ENCODE data around the gene THADA. TPM values are rescaled to one million over a fixed set of nuclear protein-coding genes. Genes with fewer than 3 reads are reported as not detected.

The THADA gene
- total RNA-seq, 2 experiments from 2014 or later, result 32.0 to 32.1 TPM

GRCh38 chr2:43255296-43255910 lies 340.4 kb downstream of the THADA start:
- no peak overlapping the region for H3K27ac Mint-ChIP-seq
- CTCF ChIA-PET, result interaction anchor here (0.7 to 1.1 kb wide), 2 partner anchors 26 to 194 kb away, joined by 3 read pairs; no protein-coding TSS in a partner anchor
- no peaks in the 10 kb centered on the region for H3K9me3 Mint-ChIP-seq (ENCODE audit: low read depth)
- H3K4me1 Mint-ChIP-seq, result no peaks in the 10 kb centered on the region
- H3K36me3 Mint-ChIP-seq, result no peaks in the 10 kb centered on the region
- H3K27me3 Mint-ChIP-seq, result no peaks in the 10 kb centered on the region
- DNase-seq, result no peak
- no peak overlapping the region for H3K4me3 Mint-ChIP-seq
- ATAC-seq, result no peak

GRCh38 chr2:43254331-43254730 lies 341.5 kb downstream of the THADA start:
- no peaks in the 10 kb centered on the region for H3K27me3 Mint-ChIP-seq
- H3K36me3 Mint-ChIP-seq, result no peaks in the 10 kb centered on the region
- H3K4me1 Mint-ChIP-seq, result no peaks in the 10 kb centered on the region
- H3K9me3 Mint-ChIP-seq (ENCODE audit: low read depth), result no peaks in the 10 kb centered on the region
- CTCF ChIA-PET, result no interaction called here
- DNase-seq, result no peak
- ATAC-seq, result no peak
- H3K27ac Mint-ChIP-seq, result no peak overlapping the region
- no peak overlapping the region for H3K4me3 Mint-ChIP-seq

GRCh38 chr2:43251171-43251731 lies 344.6 kb downstream of the THADA start:
- CTCF ChIA-PET, result no interaction called here

GRCh38 chr2:43250015-43250414 lies 345.8 kb downstream of the THADA start:
- H3K27ac Mint-ChIP-seq, result no peak overlapping the region
- H3K36me3 Mint-ChIP-seq, result no peaks in the 10 kb centered on the region
- H3K9me3 Mint-ChIP-seq (ENCODE audit: low read depth), result no peaks in the 10 kb centered on the region
- ATAC-seq (no peak), DNase-seq (no peak)
- no peaks in the 10 kb centered on the region for H3K27me3 Mint-ChIP-seq
- CTCF ChIA-PET, result interaction anchor here (1.8 kb wide), 1 partner anchor 234 kb away, joined by 8 read pairs; no protein-coding TSS in a partner anchor
- no peaks in the 10 kb centered on the region for H3K4me1 Mint-ChIP-seq
- H3K4me3 Mint-ChIP-seq, result no peak overlapping the region

More at GRCh38 chr2:43251171-43251731, 344.6 kb downstream of the THADA start:
- Mint-ChIP-seq H3K36me3 (no peaks in the 10 kb centered on the region), H3K9me3 (ENCODE audit: low read depth) (no peaks in the 10 kb centered on the region), H3K27me3 (no peaks in the 10 kb centered on the region), H3K4me1 (no peaks in the 10 kb centered on the region), H3K27ac (no peak overlapping the region), H3K4me3 (no peak overlapping the region)
- no peak for ATAC-seq
- no peak for DNase-seq

- H3K4me3 Mint-ChIP-seq, result no peak overlapping the region
- DNase-seq (no peak), ATAC-seq (no peak)
- no peaks in the 10 kb centered on the region for H3K36me3 Mint-ChIP-seq
- H3K9me3 Mint-ChIP-seq (ENCODE audit: low read depth), result no peaks in the 10 kb centered on the region
- H3K4me1 Mint-ChIP-seq, result no peaks in the 10 kb centered on the region
- CTCF ChIA-PET, result interaction anchor here (0.9 to 1.8 kb wide), 2 partner anchors 10 to 236 kb away, joined by 3 to 8 read pairs; no protein-coding TSS in a partner anchor
- no peaks in the 10 kb centered on the region for H3K27me3 Mint-ChIP-seq
- no peak overlapping the region for H3K27ac Mint-ChIP-seq
These were observed 347.2 kb downstream of the THADA start for GRCh38 chr2:43248621-43249020.

- DNase-seq (no peak), ATAC-seq (no peak)
- H3K36me3 Mint-ChIP-seq, result no peaks in the 10 kb centered on the region
- H3K27ac Mint-ChIP-seq, result no peak overlapping the region
- no peaks in the 10 kb centered on the region for H3K9me3 Mint-ChIP-seq (ENCODE audit: low read depth)
- H3K27me3 Mint-ChIP-seq, result no peaks in the 10 kb centered on the region
- CTCF ChIA-PET, result no interaction called here
- H3K4me3 Mint-ChIP-seq, result no peak overlapping the region
- no peaks in the 10 kb centered on the region for H3K4me1 Mint-ChIP-seq
These were observed 349.2 kb downstream of the THADA start for GRCh38 chr2:43246641-43247040.

- peaks cover 6% of the 10 kb centered on the region for H3K4me1 Mint-ChIP-seq
- ATAC-seq (no peak), DNase-seq (no peak)
- H3K27ac Mint-ChIP-seq, result no peak overlapping the region
- no peaks in the 10 kb centered on the region for H3K27me3 Mint-ChIP-seq
- CTCF ChIA-PET, result interaction anchor here (1.5 kb wide), 2 partner anchors 243 to 244 kb away, joined by 4 to 5 read pairs; no protein-coding TSS in a partner anchor
- H3K4me3 Mint-ChIP-seq, result no peak overlapping the region
- no peaks in the 10 kb centered on the region for H3K9me3 Mint-ChIP-seq (ENCODE audit: low read depth)
- H3K36me3 Mint-ChIP-seq, result peaks cover 3% of the 10 kb centered on the region
These were observed 354.3 kb downstream of the THADA start for GRCh38 chr2:43241558-43241957.

GRCh38 chr2:43240766-43241150 lies 355.1 kb downstream of the THADA start:
- Mint-ChIP-seq H3K4me1 (peaks cover 6% of the 10 kb centered on the region), H3K27me3 (no peaks in the 10 kb centered on the region), H3K4me3 (no peak overlapping the region), H3K27ac (no peak overlapping the region), H3K9me3 (ENCODE audit: low read depth) (no peaks in the 10 kb centered on the region), H3K36me3 (peaks cover 3% of the 10 kb centered on the region)
- no peak for DNase-seq
- no peak for ATAC-seq
- CTCF ChIA-PET, result interaction anchor here (0.8 to 1.5 kb wide), 4 partner anchors 11 to 245 kb away, joined by 3 to 5 read pairs (median 4); no protein-coding TSS in a partner anchor

GRCh38 chr2:43239981-43240765 lies 355.7 kb downstream of the THADA start:
- no peak overlapping the region for H3K27ac Mint-ChIP-seq
- H3K4me1 Mint-ChIP-seq, result peaks cover 6% of the 10 kb centered on the region
- no peak overlapping the region for H3K4me3 Mint-ChIP-seq
- no peaks in the 10 kb centered on the region for H3K27me3 Mint-ChIP-seq
- no peak for DNase-seq
- H3K9me3 Mint-ChIP-seq (ENCODE audit: low read depth), result no peaks in the 10 kb centered on the region
- peaks cover 3% of the 10 kb centered on the region for H3K36me3 Mint-ChIP-seq
- CTCF ChIA-PET, result interaction anchor here (0.8 to 1.5 kb wide), 4 partner anchors 11 to 246 kb away, joined by 3 to 5 read pairs (median 4); no protein-coding TSS in a partner anchor
- ATAC-seq, result no peak

GRCh38 chr2:43238813-43239212 lies 357.0 kb downstream of the THADA start:
- H3K9me3 Mint-ChIP-seq (ENCODE audit: low read depth), result no peaks in the 10 kb centered on the region
- H3K4me1 Mint-ChIP-seq, result peaks cover 6% of the 10 kb centered on the region
- H3K4me3 Mint-ChIP-seq, result no peak overlapping the region
- H3K36me3 Mint-ChIP-seq, result peaks cover 3% of the 10 kb centered on the region
- CTCF ChIA-PET, result interaction anchor here (0.7 to 1.2 kb wide), 3 partner anchors 10 to 303 kb away, joined by 3 read pairs; no protein-coding TSS in a partner anchor
- H3K27me3 Mint-ChIP-seq, result no peaks in the 10 kb centered on the region
- no peak overlapping the region for H3K27ac Mint-ChIP-seq
- ATAC-seq (no peak), DNase-seq (no peak)

GRCh38 chr2:43238176-43238575 lies 357.7 kb downstream of the THADA start:
- Mint-ChIP-seq H3K4me1 (peaks cover 6% of the 10 kb centered on the region), H3K4me3 (no peak overlapping the region), H3K9me3 (ENCODE audit: low read depth) (no peaks in the 10 kb centered on the region), H3K36me3 (peaks cover 3% of the 10 kb centered on the region), H3K27me3 (no peaks in the 10 kb centered on the region), H3K27ac (peak overlapping the region; percentile 65)
- DNase-seq (no peak), ATAC-seq (peak; percentile 33)
- CTCF ChIA-PET, result interaction anchor here (0.8 to 1.2 kb wide), 2 partner anchors 11 to 260 kb away, joined by 3 read pairs; no protein-coding TSS in a partner anchor

GRCh38 chr2:43233218-43234212 lies 362.3 kb downstream of the THADA start:
- H3K27me3 Mint-ChIP-seq, result no peaks in the 10 kb centered on the region
- CTCF ChIA-PET, result interaction anchor here (21.1 kb wide), 1 partner anchor 104 kb away, joined by 666 read pairs; no protein-coding TSS in a partner anchor
- H3K4me3 Mint-ChIP-seq, result no peak overlapping the region
- DNase-seq (no peak), ATAC-seq (no peak)
- H3K27ac Mint-ChIP-seq, result no peak overlapping the region
- peaks cover 8% of the 10 kb centered on the region for H3K36me3 Mint-ChIP-seq
- H3K9me3 Mint-ChIP-seq (ENCODE audit: low read depth), result no peaks in the 10 kb centered on the region
- H3K4me1 Mint-ChIP-seq, result peaks cover 20% of the 10 kb centered on the region

All from activated CD8-positive, alpha-beta memory T cell treated with anti-CD3 and anti-CD28 coated beads, Interleukin-2, amount 10 ng/mL, durations not matched to agents 7 days and 5 days (primary cell).